GM08714 (cell line): ENCODE results near the gene GDPD5.

Source experiments
- H3K4me3 ChIP-seq: fragments of 200-500 bp; sonication (Bioruptor generic); 2 replicates; pipeline ENCODE4 v1.5.1; 2014; ENCODE audit warnings: mild to moderate bottlenecking, low read length, inconsistent platforms
- ZNF274 ChIP-seq: IDR thresholded peaks from 2 replicates; pipeline ENCODE4 v1.6.1; 2012; ENCODE audit warnings: mild to moderate bottlenecking, low read depth, low read length

Gene GDPD5

GRCh38 chr11:75500742-75501141, 25.0 kb downstream of the GDPD5 start:
- TF ChIP-seq ZNF274 = no peak
- H3K4me3 ChIP-seq = no peak overlapping the region

- TF ChIP-seq ZNF274 = no peak
- no peak overlapping the region for H3K4me3 ChIP-seq
Measured at GRCh38 chr11:75499423-75500190, 26.1 kb downstream of the GDPD5 start.

- TF ChIP-seq ZNF274 = no peak
- H3K4me3 ChIP-seq = no peak overlapping the region
Measured at GRCh38 chr11:75498556-75499255, 27.0 kb downstream of the GDPD5 start.

- no peak overlapping the region for H3K4me3 ChIP-seq
- no peak for TF ChIP-seq ZNF274
Measured at GRCh38 chr11:75497788-75498409, 27.8 kb downstream of the GDPD5 start.

- TF ChIP-seq ZNF274 = no peak
- H3K4me3 ChIP-seq = no peak overlapping the region
Measured at GRCh38 chr11:75496305-75496752, 29.4 kb downstream of the GDPD5 start.

GRCh38 chr11:75495749-75496304, 29.9 kb downstream of the GDPD5 start:
- no peak for TF ChIP-seq ZNF274
- H3K4me3 ChIP-seq = no peak overlapping the region

- H3K4me3 ChIP-seq = no peak overlapping the region
- TF ChIP-seq ZNF274 = no peak
Measured at GRCh38 chr11:75493626-75494025, 32.1 kb downstream of the GDPD5 start.

- no peak for TF ChIP-seq ZNF274
- no peak overlapping the region for H3K4me3 ChIP-seq
Measured at GRCh38 chr11:75492181-75492820, 33.4 kb downstream of the GDPD5 start.

GRCh38 chr11:75491465-75491864, 34.3 kb downstream of the GDPD5 start:
- no peak for TF ChIP-seq ZNF274
- H3K4me3 ChIP-seq = no peak overlapping the region

- no peak for TF ChIP-seq ZNF274
Measured at GRCh38 chr11:75490221-75491181, 35.2 kb downstream of the GDPD5 start.

GRCh38 chr11:75487365-75487764, 38.4 kb downstream of the GDPD5 start:
- TF ChIP-seq ZNF274 = no peak
- H3K4me3 ChIP-seq = no peak overlapping the region

More at GRCh38 chr11:75490221-75491181, 35.2 kb downstream of the GDPD5 start:
- no peak overlapping the region for H3K4me3 ChIP-seq

- no peak for TF ChIP-seq ZNF274
- no peak overlapping the region for H3K4me3 ChIP-seq
Measured at GRCh38 chr11:75485742-75486141, 40.0 kb downstream of the GDPD5 start.

- H3K4me3 ChIP-seq = no peak overlapping the region
- TF ChIP-seq ZNF274 = no peak
Measured at GRCh38 chr11:75482931-75483469, 42.7 kb downstream of the GDPD5 start.
